H9 (cell line): Measurements from ENCODE around the gene MSS51. TPM values are rescaled to one million over a fixed set of nuclear protein-coding genes. Genes with fewer than 3 reads are reported as not detected.

ENCODE experiments used
- DNase-seq: peaks from one replicate; pipeline ENCODE4 v3.0.0-alpha.2; 2017
- H2AFZ ChIP-seq: one replicate; pipeline ENCODE4 v1.6.1; 2013; ENCODE audit warnings: mild to moderate bottlenecking, low read length, control low read depth, moderate library complexity
- H2AK5ac ChIP-seq: 2 replicates; pipeline ENCODE4 v1.6.1; 2013; ENCODE audit warnings: low read length, control low read depth, mixed read lengths; ENCODE audit not compliant: insufficient read length
- H2BK120ac ChIP-seq: one replicate; pipeline ENCODE4 v1.6.1; 2013; ENCODE audit warnings: low read depth, mild to moderate bottlenecking, low read length, control low read depth, inconsistent platforms; ENCODE audit not compliant: poor library complexity, severe bottlenecking
- H2BK12ac ChIP-seq: 2 replicates; pipeline ENCODE4 v1.6.1; 2013; ENCODE audit warnings: low read length, control low read depth, mixed read lengths, low read depth; ENCODE audit not compliant: insufficient read length
- H2BK15ac ChIP-seq: 2 replicates; pipeline ENCODE4 v1.6.1; 2013; ENCODE audit warnings: low read depth, low read length, control low read depth
- H2BK20ac ChIP-seq: one replicate; pipeline ENCODE4 v1.6.1; 2013; ENCODE audit warnings: low read depth, mild to moderate bottlenecking, low read length, control low read depth, inconsistent platforms; ENCODE audit not compliant: poor library complexity, severe bottlenecking
- H2BK5ac ChIP-seq: 2 replicates; pipeline ENCODE4 v1.6.1; 2013; ENCODE audit warnings: low read length, control low read depth, mixed read lengths; ENCODE audit not compliant: insufficient read length
- H3K14ac ChIP-seq: 2 replicates; pipeline ENCODE4 v1.6.1; 2013; ENCODE audit warnings: low read length, control low read depth; ENCODE audit not compliant: insufficient read depth
- H3K18ac ChIP-seq: 2 replicates; pipeline ENCODE4 v1.6.1; 2013; ENCODE audit warnings: low read depth, mild to moderate bottlenecking, mixed read lengths, low read length, control low read depth; ENCODE audit not compliant: insufficient read length
- H3K23ac ChIP-seq: 2 replicates; pipeline ENCODE4 v1.6.1; 2013; ENCODE audit warnings: low read length, control low read depth, mixed read lengths, low read depth; ENCODE audit not compliant: insufficient read length
- H3K23me2 ChIP-seq: 2 replicates; pipeline ENCODE4 v1.6.1; 2013; ENCODE audit warnings: low read depth, mild to moderate bottlenecking, mixed read lengths, low read length, control low read depth; ENCODE audit not compliant: insufficient read length, poor library complexity, severe bottlenecking
- H3K27ac ChIP-seq: 2 replicates; pipeline ENCODE4 v1.5.1; 2013; ENCODE audit warnings: low read length, control low read depth, mixed read lengths, low read depth; ENCODE audit not compliant: insufficient read length
- H3K27me3 ChIP-seq: 2 replicates; pipeline ENCODE4 v1.6.1; 2013; ENCODE audit warnings: low read length, control low read depth, inconsistent platforms; ENCODE audit not compliant: insufficient read depth
- H3K4ac ChIP-seq: 2 replicates; pipeline ENCODE4 v1.6.1; 2013; ENCODE audit warnings: low read depth, mild to moderate bottlenecking, control low read depth, inconsistent platforms, low read length, moderate library complexity
- H3K4me1 ChIP-seq: 2 replicates; pipeline ENCODE4 v1.6.1; 2013; ENCODE audit warnings: low read length, control low read depth, inconsistent platforms; ENCODE audit not compliant: insufficient read depth
- H3K4me2 ChIP-seq: 2 replicates; pipeline ENCODE4 v1.6.1; 2013; ENCODE audit warnings: low read length, control low read depth, mixed read lengths; ENCODE audit not compliant: insufficient read length, insufficient read depth
- H3K56ac ChIP-seq: 2 replicates; pipeline ENCODE4 v1.6.1; 2013; ENCODE audit warnings: low read depth, mild to moderate bottlenecking, mixed read lengths, low read length, control low read depth; ENCODE audit not compliant: insufficient read length
- H3K79me1 ChIP-seq: 2 replicates; pipeline ENCODE4 v1.6.1; 2013; ENCODE audit warnings: low read depth, mild to moderate bottlenecking, moderate library complexity, low read length, control low read depth, inconsistent platforms; ENCODE audit not compliant: insufficient read depth, poor library complexity, severe bottlenecking
- H3K79me2 ChIP-seq: 2 replicates; pipeline ENCODE4 v1.6.1; 2013; ENCODE audit warnings: low read length, control low read depth, inconsistent platforms; ENCODE audit not compliant: insufficient read depth
- H3K9ac ChIP-seq: 2 replicates; pipeline ENCODE4 v1.6.1; 2013; ENCODE audit warnings: low read length, control low read depth, mixed read lengths; ENCODE audit not compliant: insufficient read length; ENCODE audit errors: extremely low read depth
- H3K9me3 ChIP-seq: one replicate; pipeline ENCODE4 v1.6.1; 2013; ENCODE audit warnings: low read depth, low read length, inconsistent platforms; ENCODE audit not compliant: control insufficient read depth
- H3T11ph ChIP-seq: one replicate; pipeline ENCODE4 v1.6.1; 2013; ENCODE audit warnings: mild to moderate bottlenecking, low read length, control low read depth, inconsistent platforms
- H4K20me1 ChIP-seq: one replicate; pipeline ENCODE4 v1.6.1; 2013; ENCODE audit not compliant: control insufficient read depth, insufficient read length, insufficient read depth
- H4K5ac ChIP-seq: 2 replicates; pipeline ENCODE4 v1.6.1; 2013; ENCODE audit warnings: low read depth, mild to moderate bottlenecking, mixed read lengths, low read length, control low read depth; ENCODE audit not compliant: insufficient read length
- H4K8ac ChIP-seq: replicated peaks from 2 replicates; pipeline ENCODE4 v1.6.1; 2013; ENCODE audit warnings: low read length, control low read depth, mixed read lengths, low read depth; ENCODE audit not compliant: insufficient read length
- H4K91ac ChIP-seq: 2 replicates; pipeline ENCODE4 v1.6.1; 2013; ENCODE audit warnings: low read depth, mild to moderate bottlenecking, moderate library complexity, mixed read lengths, low read length, control low read depth; ENCODE audit not compliant: insufficient read length
- H3K27ac Mint-ChIP-seq, 3 experiments: 2 replicates in 2 of 3; 3 replicates in 1 of 3; pipeline ENCODE4 v1.8.0; 2020 to 2021; ENCODE audit warnings: mixed read lengths in 3 of 3, mild to moderate bottlenecking in 1 of 3, moderate library complexity in 1 of 3
- H3K27me3 Mint-ChIP-seq: 2 replicates; pipeline ENCODE4 v1.8.0; 2021; ENCODE audit warnings: low read depth, mild to moderate bottlenecking, moderate library complexity, mixed read lengths
- H3K36me3 Mint-ChIP-seq, 3 experiments: 2 replicates in 2 of 3; 3 replicates in 1 of 3; pipeline ENCODE4 v1.8.0; 2020 to 2021; ENCODE audit warnings: low read depth in 3 of 3, mixed read lengths in 3 of 3; ENCODE audit not compliant: insufficient read depth in 1 of 3
- H3K4me1 Mint-ChIP-seq, 2 experiments: 2 replicates each; pipeline ENCODE4 v1.8.0; 2020; ENCODE audit warnings: mixed read lengths in 2 of 2
- H3K4me3 Mint-ChIP-seq, 2 experiments: 2 replicates in 1 of 2; 3 replicates in 1 of 2; pipeline ENCODE4 v1.8.0; 2020 to 2021; ENCODE audit warnings: mild to moderate bottlenecking in 2 of 2, mixed read lengths in 2 of 2, moderate library complexity in 1 of 2
- H3K9me3 Mint-ChIP-seq, 2 experiments: 2 replicates in 1 of 2; 3 replicates in 1 of 2; pipeline ENCODE4 v1.8.0; 2020; ENCODE audit warnings: mild to moderate bottlenecking in 2 of 2, mixed read lengths in 2 of 2, moderate library complexity in 1 of 2
- total RNA-seq: library from RNA; stranded (reverse); gene quantifications from 2 replicates; pipeline ENCODE4 v1.2.1, GENCODE V29; 2021
- TF ChIP-seq, protein P1 (sequence below): fragments of 200-600 bp; sonication (generic); conservative IDR thresholded peaks from 3 replicates; pipeline ENCODE4 v1.8.0; 2021; ENCODE audit warnings: antibody characterized with exemption, mild to moderate bottlenecking

Gene MSS51
- total RNA-seq, 1 experiment from 2014 or later = 1.9 TPM

DNA sequence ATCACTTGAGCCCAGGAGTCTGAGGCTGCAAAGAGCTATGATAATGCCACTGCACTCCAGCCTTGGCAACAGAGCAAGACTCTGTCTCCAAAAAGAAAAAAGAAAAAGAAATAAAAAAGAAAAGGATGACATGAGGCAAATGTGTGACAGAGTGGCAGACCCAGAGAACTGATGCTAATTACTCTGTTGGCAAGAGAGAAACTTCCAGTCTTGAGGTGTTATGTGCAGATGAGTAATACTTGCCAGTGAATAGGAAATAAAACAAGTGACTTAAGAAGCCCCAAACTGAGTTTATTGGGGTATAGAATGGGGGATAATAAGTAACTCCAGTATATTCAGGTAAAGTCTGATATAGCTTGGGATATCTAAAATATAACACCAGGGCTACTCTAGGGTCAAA is 10.1 kb downstream of the MSS51 start:
- Mint-ChIP-seq H3K9me3 (no peaks in the 10 kb centered on the region), H3K27ac (no peak overlapping the region), H3K27me3 (no peaks in the 10 kb centered on the region), H3K4me1 (no peaks in the 10 kb centered on the region), H3K4me3 (no peak overlapping the region), H3K36me3 (peaks cover 6 to 46% (median 25%) of the 10 kb centered on the region in 3 experiments; a peak in 4 of 7 replicates)
- no peak overlapping the region for H3K56ac ChIP-seq
- H3K18ac ChIP-seq = no peak overlapping the region
- H3K4ac ChIP-seq = no peak overlapping the region
- H3K4me1 ChIP-seq = no peaks in the 10 kb centered on the region
- no peak overlapping the region for H3T11ph ChIP-seq
- no peak overlapping the region for H3K27ac ChIP-seq
- TF ChIP-seq, protein P1, sequence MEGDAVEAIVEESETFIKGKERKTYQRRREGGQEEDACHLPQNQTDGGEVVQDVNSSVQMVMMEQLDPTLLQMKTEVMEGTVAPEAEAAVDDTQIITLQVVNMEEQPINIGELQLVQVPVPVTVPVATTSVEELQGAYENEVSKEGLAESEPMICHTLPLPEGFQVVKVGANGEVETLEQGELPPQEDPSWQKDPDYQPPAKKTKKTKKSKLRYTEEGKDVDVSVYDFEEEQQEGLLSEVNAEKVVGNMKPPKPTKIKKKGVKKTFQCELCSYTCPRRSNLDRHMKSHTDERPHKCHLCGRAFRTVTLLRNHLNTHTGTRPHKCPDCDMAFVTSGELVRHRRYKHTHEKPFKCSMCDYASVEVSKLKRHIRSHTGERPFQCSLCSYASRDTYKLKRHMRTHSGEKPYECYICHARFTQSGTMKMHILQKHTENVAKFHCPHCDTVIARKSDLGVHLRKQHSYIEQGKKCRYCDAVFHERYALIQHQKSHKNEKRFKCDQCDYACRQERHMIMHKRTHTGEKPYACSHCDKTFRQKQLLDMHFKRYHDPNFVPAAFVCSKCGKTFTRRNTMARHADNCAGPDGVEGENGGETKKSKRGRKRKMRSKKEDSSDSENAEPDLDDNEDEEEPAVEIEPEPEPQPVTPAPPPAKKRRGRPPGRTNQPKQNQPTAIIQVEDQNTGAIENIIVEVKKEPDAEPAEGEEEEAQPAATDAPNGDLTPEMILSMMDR = no peak
- H4K8ac ChIP-seq = no peak overlapping the region
- H2BK12ac ChIP-seq = no peak overlapping the region
- H3K79me2 ChIP-seq = no peaks in the 10 kb centered on the region
- H2AK5ac ChIP-seq = no peak overlapping the region
- H4K20me1 ChIP-seq = no peaks in the 10 kb centered on the region
- no peak overlapping the region for H2BK15ac ChIP-seq
- no peaks in the 10 kb centered on the region for H3K9me3 ChIP-seq
- no peak overlapping the region for H3K14ac ChIP-seq
- no peak overlapping the region for H2BK5ac ChIP-seq
- no peaks in the 10 kb centered on the region for H3K79me1 ChIP-seq
- H3K23me2 ChIP-seq = no peaks in the 10 kb centered on the region
- H2BK120ac ChIP-seq = no peak overlapping the region
- no peak overlapping the region for H3K23ac ChIP-seq
- no peak overlapping the region for H4K5ac ChIP-seq
- DNase-seq = no peak
- H3K9ac ChIP-seq = no peak overlapping the region
- no peaks in the 10 kb centered on the region for H3K27me3 ChIP-seq
- H3K4me2 ChIP-seq = no peak overlapping the region
- no peak overlapping the region for H4K91ac ChIP-seq
- no peak overlapping the region for H2BK20ac ChIP-seq
- no peak overlapping the region for H2AFZ ChIP-seq
